HepG2 (cell line): Measurements from ENCODE around the gene COL5A1. TPM values are rescaled to one million over a fixed set of nuclear protein-coding genes. Genes with fewer than 3 reads are reported as not detected.

ENCODE experiments used
- ATAC-seq: fragments of 200-7000 bp; cut with Tn5 transposase; 3 replicates; pipeline ENCODE4 v1.9.1; 2020; ENCODE audit warnings: mild to moderate bottlenecking, moderate library complexity
- BruUV-seq: library from RNA; stranded (reverse); fragments of 400-500 nt; replicated peaks from 2 replicates; lab custom pipeline; 2021; lab: Mats Ljungman, UMichigan
- CTCF ChIA-PET: fragments of 300-600 bp; formaldehyde crosslinking; extraction: SDS; loops from one replicate; lab custom pipeline; 2021; ENCODE audit warnings: low total read pairs, inconsistent platforms, low intra/inter-chr PET ratio; lab: Yijun Ruan, JAX
- POLR2A ChIA-PET: fragments of 350-600 bp; sonication (Branson Sonifier 250); formaldehyde crosslinking; loops from one replicate; lab custom pipeline; 2020; ENCODE audit warnings: antibody characterized with exemption, inconsistent platforms; lab: Yijun Ruan, JAX
- DNase-seq: peaks from one replicate; pipeline ENCODE4 v3.0.0-alpha.2; 2015; ENCODE audit warnings: low spot score
- FAIRE-seq: peaks from 3 replicates; lab custom pipeline; 2011; peaks lifted over from hg19 to GRCh38; lab: Jason Lieb, UNC
- H2AFZ ChIP-seq: one replicate; pipeline ENCODE4 v1.6.1; 2011; ENCODE audit warnings: low read length, inconsistent platforms
- H3K27ac ChIP-seq: fragments of 300-600 bp; 3 replicates; pipeline ENCODE4 v1.8.0; 2011; ENCODE audit warnings: mixed run types, mild to moderate bottlenecking, mixed read lengths, low read length, inconsistent platforms; ENCODE audit not compliant: insufficient read depth; ENCODE audit errors: extremely low read length
- H3K27me3 ChIP-seq, 2 experiments: fragments of 200-600 bp in 1 of 2; 2 replicates in 1 of 2; 3 replicates in 1 of 2; pipeline versions ENCODE4 v1.6.0 to v1.8.0; 2011; ENCODE audit warnings: low read length in 2 of 2, mild to moderate bottlenecking in 2 of 2, moderate library complexity in 2 of 2, inconsistent platforms in 1 of 2; ENCODE audit not compliant: insufficient read depth in 2 of 2, control insufficient read depth in 1 of 2
- H3K36me3 ChIP-seq, 2 experiments: fragments of 200-600 bp in 1 of 2; replicated peaks in 1 of 2; 2 replicates in 1 of 2; 3 replicates in 1 of 2; pipeline versions ENCODE4 v1.5.1 to v1.8.0; 2011; ENCODE audit warnings: low read length in 2 of 2, inconsistent platforms in 1 of 2; ENCODE audit not compliant: insufficient read depth in 2 of 2, control insufficient read depth in 1 of 2
- H3K4me1 ChIP-seq: 2 replicates; pipeline ENCODE4 v1.5.1; 2012; ENCODE audit warnings: low read length, inconsistent platforms; ENCODE audit not compliant: insufficient read depth
- H3K4me2 ChIP-seq: 2 replicates; pipeline ENCODE4 v1.6.0; 2011; ENCODE audit warnings: low read depth, low read length, inconsistent platforms
- H3K4me3 ChIP-seq, 3 experiments: fragments of 200-600 bp in 1 of 3; sonication (generic), shearing (Covaris generic) in 1 of 3; replicated peaks in 1 of 3; 2 replicates each; pipeline ENCODE4 v1.5.1; 2011 to 2016; ENCODE audit warnings: low read length in 3 of 3, inconsistent platforms in 2 of 3, low read depth in 2 of 3, mild to moderate bottlenecking in 2 of 3, control low read depth in 1 of 3, mixed read lengths in 1 of 3; ENCODE audit not compliant: insufficient read depth in 1 of 3
- H3K79me2 ChIP-seq: one replicate; pipeline ENCODE4 v1.6.1; 2011; ENCODE audit warnings: low read length, inconsistent platforms; ENCODE audit not compliant: insufficient read depth
- H3K9ac ChIP-seq: 2 replicates; pipeline ENCODE4 v1.6.0; 2011; ENCODE audit warnings: mild to moderate bottlenecking, low read depth, low read length, inconsistent platforms; ENCODE audit not compliant: insufficient read depth
- H3K9me3 ChIP-seq: 2 replicates; pipeline ENCODE4 v1.5.1; 2012; ENCODE audit warnings: mild to moderate bottlenecking, low read length
- H4K20me1 ChIP-seq: 2 replicates; pipeline ENCODE4 v1.6.0; 2011; ENCODE audit warnings: inconsistent platforms, mild to moderate bottlenecking, low read length, moderate library complexity; ENCODE audit not compliant: insufficient read depth
- DMAP1 ChIP-seq: IDR thresholded peaks from 2 replicates; pipeline ENCODE4 v1.6.1; 2016
- FOXK2 ChIP-seq: fragments of 450-650 bp; IDR thresholded peaks from 2 replicates; pipeline ENCODE4 v1.6.1; 2016
- KLF13 ChIP-seq: sonication (generic); formaldehyde crosslinking; IDR thresholded peaks from 2 replicates; pipeline ENCODE4 v1.4.0; 2020; ENCODE audit warnings: mild to moderate bottlenecking, missing genetic modification reagents
- SRSF1 ChIP-seq: fragments of 200-400 bp; formaldehyde crosslinking; optimal IDR thresholded peaks from 2 replicates; pipeline ENCODE3; 2017; ENCODE audit warnings: mild to moderate bottlenecking, low read depth, low read length, moderate library complexity
- TBL1XR1 ChIP-seq: fragments of 150-350 bp; IDR thresholded peaks from 2 replicates; pipeline ENCODE4 v1.6.1; 2014; ENCODE audit warnings: borderline replicate concordance, low read length; ENCODE audit not compliant: partially characterized antibody
- TEAD2 ChIP-seq: sonication (generic); formaldehyde crosslinking; IDR thresholded peaks from 2 replicates; pipeline ENCODE4 v1.9.0; 2021; ENCODE audit warnings: missing genetic modification reagents
- ZFY ChIP-seq: sonication (generic); formaldehyde crosslinking; IDR thresholded peaks from 2 replicates; pipeline ENCODE4 v1.4.0; 2020; ENCODE audit warnings: missing genetic modification reagents
- ZNF672 ChIP-seq: sonication (generic); formaldehyde crosslinking; IDR thresholded peaks from 2 replicates; pipeline ENCODE4 v1.8.1; 2022; ENCODE audit warnings: missing genetic modification reagents
- WGBS: methylation state at CpG from one replicate; pipeline ENCODE4 v1.1.6; 2017; ENCODE audit warnings: low lambda C conversion rate; 5-methylcytosine and 5-hydroxymethylcytosine counted together
- in situ Hi-C: cut with HindIII; loops from 2 replicates; pipeline ENCODE4 v1.10.0; 2017; ENCODE audit warnings: low pct_unique_long_range_greater_than_20kb; ENCODE audit not compliant: extremely low pct_ligation_motif_present
- intact Hi-C: fragments of 100-400 bp; cut with micrococcal nuclease; formaldehyde crosslinking; loops from one replicate; pipeline ENCODE4 v1.10.0; 2022; ENCODE audit not compliant: unreplicated experiment
- polyA plus RNA-seq, 8 experiments: library from polyadenylated mRNA; depleted of rRNA in 3 of 8; stranded (reverse) in 7 of 8; unstranded in 1 of 8; fragments of >200 nt; fragmentation: Illumina TruSeq in 4 of 8; extraction: Trizol in 4 of 8; gene quantifications; 2 replicates each; pipeline versions ENCODE4 v1.2.1 to v1.2.3, GENCODE V29; 2011 to 2016; ENCODE audit warnings: low read depth in 4 of 8, missing spikeins in 1 of 8, mixed read lengths in 1 of 8; ENCODE audit not compliant: insufficient read depth in 1 of 8
- total RNA-seq, 5 experiments: library from RNA; depleted of rRNA; stranded (reverse); fragments of >200 nt; fragmentation: Illumina TruSeq; extraction: Trizol; gene quantifications; 2 replicates each; pipeline ENCODE4 v1.2.3, GENCODE V29; 2016; ENCODE audit warnings: low read depth in 1 of 5

COL5A1 gene
- total and polyA plus RNA-seq, 2 of the 13 experiments (the other 11 are each of a cell fraction or from before 2014, with no cell fraction given), result not detected

GRCh38 chr9:134882204-134882785 is 240.7 kb downstream of the COL5A1 start:
- Histone ChIP-seq H3K27ac (no peak overlapping the region), H2AFZ (no peak overlapping the region)

GRCh38 chr9:134883040-134883782 is 241.6 kb downstream of the COL5A1 start:
- Histone ChIP-seq H3K27me3 (peaks cover 8 to 64% of the 10 kb centered on the region in 2 experiments), H4K20me1 (no peaks in the 10 kb centered on the region), H3K27ac (no peak overlapping the region), H3K9ac (no peak overlapping the region), H3K4me2 (no peak overlapping the region), H3K79me2 (no peaks in the 10 kb centered on the region), H3K36me3 (no peaks in the 10 kb centered on the region), H3K9me3 (no peaks in the 10 kb centered on the region), H3K4me3 (no peak overlapping the region), H3K4me1 (no peaks in the 10 kb centered on the region), H2AFZ (no peak overlapping the region)
- no TSS peak for BruUV-seq
- in situ Hi-C loops, result no loop called here
- DNase-seq, result no peak
- no peak for TF ChIP-seq DMAP1 (CRISPR knock-in tag)
- FAIRE-seq, result no peak
- intact Hi-C loops, result no loop called here
- CTCF ChIA-PET, result no interaction called here
- ATAC-seq, result no peak
- WGBS, result 0% methylated on average over 3 of the region's 18 CpGs
- POLR2A ChIA-PET, result no interaction called here

More at GRCh38 chr9:134882204-134882785, 240.7 kb downstream of the COL5A1 start:
- CTCF ChIA-PET, result no interaction called here
- no peaks in the 10 kb centered on the region for H3K79me2 ChIP-seq
- peaks cover 8 to 55% of the 10 kb centered on the region in 2 experiments for H3K27me3 ChIP-seq
- no peaks in the 10 kb centered on the region for H3K4me1 ChIP-seq
- TF ChIP-seq FOXK2 (no peak), KLF13 (no peak), ZFY (no peak), SRSF1 (no peak), TEAD2 (CRISPR knock-in tag) (no peak), ZNF672 (CRISPR knock-in tag) (no peak), TBL1XR1 (no peak)
- intact Hi-C loops, result no loop called here
- POLR2A ChIA-PET, result no interaction called here
- ATAC-seq, result no peak
- no peak overlapping the region for H3K4me2 ChIP-seq
- no peaks in the 10 kb centered on the region for H4K20me1 ChIP-seq
- 5% methylated on average over 2 of the region's 3 CpGs for WGBS
- no peak for DNase-seq
- H3K9me3 ChIP-seq, result no peaks in the 10 kb centered on the region
- BruUV-seq, result no TSS peak
- H3K9ac ChIP-seq, result no peak overlapping the region
- FAIRE-seq, result no peak
- no peak overlapping the region for H3K4me3 ChIP-seq
- H3K36me3 ChIP-seq, result no peaks in the 10 kb centered on the region
- in situ Hi-C loops, result no loop called here
